ENCODE data around the gene MBD3.

Gene MBD3

DNA sequence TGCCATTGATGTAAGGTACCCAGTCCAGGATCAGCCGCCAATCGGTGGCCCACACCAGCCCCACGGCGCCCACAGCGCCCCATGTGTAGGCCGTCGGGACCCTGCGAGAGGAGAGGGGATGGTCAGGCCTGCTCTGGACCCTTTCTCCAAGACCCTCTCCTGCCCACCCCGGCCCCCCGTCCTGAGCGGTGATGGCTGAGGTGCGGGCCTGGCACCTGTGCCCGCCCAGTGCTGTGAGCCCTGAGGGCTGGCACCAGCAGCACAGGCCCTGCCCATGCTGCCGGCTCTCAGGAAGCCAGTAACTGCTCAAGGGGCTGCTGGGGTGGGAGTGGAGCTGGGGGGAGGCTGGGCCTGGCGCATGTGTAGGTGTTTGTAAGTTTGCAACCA lies 6.8 kb upstream of the MBD3 start:
- Histone ChIP-seq H3K79me2 (ENCODE audit: low read length) (peaks cover 57% of the 10 kb centered on the region), H3K9me3 (ENCODE audit: insufficient read depth, low read length) (no peaks in the 10 kb centered on the region), H3K4me3 (ENCODE audit: low read length) (no peak overlapping the region), H3K4me1 (ENCODE audit: low read length) (peaks cover 5% of the 10 kb centered on the region; the same call in 1 of the 2 replicates), H2AFZ (ENCODE audit: low read depth, low read length) (no peak overlapping the region), H3K9ac (ENCODE audit: low read length) (no peak overlapping the region), H3K4me2 (ENCODE audit: low read length) (no peak overlapping the region), H4K20me1 (ENCODE audit: insufficient read depth, low read length) (peaks cover 19% of the 10 kb centered on the region), H3K27ac (ENCODE audit: low read length) (no peak overlapping the region), H3K27me3 (ENCODE audit: low read depth, low read length) (no peaks in the 10 kb centered on the region), H3K36me3 (replicated peaks; ENCODE audit: low read depth, low read length) (peaks cover 44% of the 10 kb centered on the region)
- no peak for TF ChIP-seq EZH2phosphoT487 (IDR thresholded peaks at IDR 0.05; ENCODE audit: low read depth)
- TF ChIP-seq, protein P1, sequence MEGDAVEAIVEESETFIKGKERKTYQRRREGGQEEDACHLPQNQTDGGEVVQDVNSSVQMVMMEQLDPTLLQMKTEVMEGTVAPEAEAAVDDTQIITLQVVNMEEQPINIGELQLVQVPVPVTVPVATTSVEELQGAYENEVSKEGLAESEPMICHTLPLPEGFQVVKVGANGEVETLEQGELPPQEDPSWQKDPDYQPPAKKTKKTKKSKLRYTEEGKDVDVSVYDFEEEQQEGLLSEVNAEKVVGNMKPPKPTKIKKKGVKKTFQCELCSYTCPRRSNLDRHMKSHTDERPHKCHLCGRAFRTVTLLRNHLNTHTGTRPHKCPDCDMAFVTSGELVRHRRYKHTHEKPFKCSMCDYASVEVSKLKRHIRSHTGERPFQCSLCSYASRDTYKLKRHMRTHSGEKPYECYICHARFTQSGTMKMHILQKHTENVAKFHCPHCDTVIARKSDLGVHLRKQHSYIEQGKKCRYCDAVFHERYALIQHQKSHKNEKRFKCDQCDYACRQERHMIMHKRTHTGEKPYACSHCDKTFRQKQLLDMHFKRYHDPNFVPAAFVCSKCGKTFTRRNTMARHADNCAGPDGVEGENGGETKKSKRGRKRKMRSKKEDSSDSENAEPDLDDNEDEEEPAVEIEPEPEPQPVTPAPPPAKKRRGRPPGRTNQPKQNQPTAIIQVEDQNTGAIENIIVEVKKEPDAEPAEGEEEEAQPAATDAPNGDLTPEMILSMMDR (IDR thresholded peaks at IDR 0.05; ENCODE audit: low read depth, low read length) = no peak

DNA sequence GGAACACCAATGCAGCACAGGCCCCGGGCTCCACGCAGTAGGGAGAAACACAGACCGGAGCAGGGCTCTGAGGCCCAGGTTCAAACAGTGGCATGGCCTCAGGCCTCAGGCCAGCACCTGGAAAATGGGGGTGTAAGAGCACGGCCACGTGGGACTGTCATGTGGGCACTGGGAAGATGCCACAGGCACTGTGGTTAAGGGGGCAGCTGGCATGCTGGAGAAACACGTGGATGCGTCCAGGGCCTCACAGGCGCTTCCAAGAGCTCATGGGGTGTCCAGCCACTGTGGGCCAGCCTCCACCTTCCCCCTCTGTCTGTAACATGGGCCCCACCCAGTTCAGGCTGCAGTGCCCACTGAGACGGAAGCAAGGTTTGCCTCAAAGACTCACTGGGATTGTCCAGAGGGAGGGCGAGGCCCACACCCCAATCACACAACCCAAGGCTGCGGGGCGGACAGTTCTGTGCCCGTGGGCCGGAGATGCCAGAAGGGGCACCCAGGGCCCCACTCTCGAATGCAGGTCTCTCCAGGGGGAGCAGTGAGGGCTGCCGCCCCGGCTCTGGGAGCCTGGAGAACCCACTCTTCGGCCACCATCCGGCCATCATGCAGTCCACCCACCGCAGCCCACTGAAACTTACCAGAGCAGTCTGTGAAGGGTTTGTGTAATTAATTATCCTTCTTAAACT lies 6.3 kb upstream of the MBD3 start:
- Histone ChIP-seq H4K20me1 (ENCODE audit: insufficient read depth, low read length) (peaks cover 19% of the 10 kb centered on the region), H3K4me3 (ENCODE audit: low read length) (no peak overlapping the region), H2AFZ (ENCODE audit: low read depth, low read length) (no peak overlapping the region), H3K4me2 (ENCODE audit: low read length) (no peak overlapping the region), H3K27me3 (ENCODE audit: low read depth, low read length) (no peaks in the 10 kb centered on the region), H3K9me3 (ENCODE audit: insufficient read depth, low read length) (no peaks in the 10 kb centered on the region), H3K27ac (ENCODE audit: low read length) (no peak overlapping the region), H3K79me2 (ENCODE audit: low read length) (peaks cover 52% of the 10 kb centered on the region), H3K36me3 (replicated peaks; ENCODE audit: low read depth, low read length) (peaks cover 44% of the 10 kb centered on the region), H3K9ac (ENCODE audit: low read length) (no peak overlapping the region), H3K4me1 (ENCODE audit: low read length) (0 out of 2 replicates have a peak, but pooled peaks cover under 1% of the 10 kb centered on the region)
- TF ChIP-seq EZH2phosphoT487 (IDR thresholded peaks at IDR 0.05; ENCODE audit: low read depth) = no peak
- TF ChIP-seq, protein P1 (IDR thresholded peaks at IDR 0.05; ENCODE audit: low read depth, low read length) = no peak

DNA sequence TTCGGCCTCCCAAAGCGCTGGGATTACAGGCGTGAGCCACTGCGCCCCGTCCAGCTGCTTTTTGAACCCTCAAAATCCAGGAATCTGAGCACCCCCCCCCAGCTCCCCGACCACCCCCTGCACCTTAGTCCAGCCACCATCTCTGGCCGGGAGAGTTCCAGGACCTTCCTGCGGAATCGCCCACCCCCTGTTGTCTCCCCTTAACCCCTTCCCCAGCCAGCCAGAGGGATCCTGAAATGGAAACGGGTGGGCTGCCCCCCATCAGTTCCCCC lies 772 bp upstream of the MBD3 start:
- TF ChIP-seq, protein P1 (IDR thresholded peaks at IDR 0.05; ENCODE audit: low read depth, low read length) = no peak
- TF ChIP-seq EZH2phosphoT487 (IDR thresholded peaks at IDR 0.05; ENCODE audit: low read depth) = no peak
- peaks cover 10% of the 10 kb centered on the region for H3K4me1 ChIP-seq (ENCODE audit: low read length)
- H3K36me3 ChIP-seq (replicated peaks; ENCODE audit: low read depth, low read length) = peaks cover 17% of the 10 kb centered on the region
- H3K27ac ChIP-seq (ENCODE audit: low read length) = no peak overlapping the region
- peaks cover 38% of the 10 kb centered on the region for H3K79me2 ChIP-seq (ENCODE audit: low read length)
- peak overlapping the region; percentile 82 for H3K4me3 ChIP-seq (ENCODE audit: low read length)
- H3K27me3 ChIP-seq (ENCODE audit: low read depth, low read length) = no peaks in the 10 kb centered on the region
- H4K20me1 ChIP-seq (ENCODE audit: insufficient read depth, low read length) = peaks cover 8% of the 10 kb centered on the region; the same call in 1 of the 2 replicates
- no peak overlapping the region for H2AFZ ChIP-seq (ENCODE audit: low read depth, low read length)
- H3K9me3 ChIP-seq (ENCODE audit: insufficient read depth, low read length) = no peaks in the 10 kb centered on the region
- H3K9ac ChIP-seq (ENCODE audit: low read length) = peak overlapping the region; percentile 79
- H3K4me2 ChIP-seq (ENCODE audit: low read length) = peak overlapping the region; percentile 92

DNA sequence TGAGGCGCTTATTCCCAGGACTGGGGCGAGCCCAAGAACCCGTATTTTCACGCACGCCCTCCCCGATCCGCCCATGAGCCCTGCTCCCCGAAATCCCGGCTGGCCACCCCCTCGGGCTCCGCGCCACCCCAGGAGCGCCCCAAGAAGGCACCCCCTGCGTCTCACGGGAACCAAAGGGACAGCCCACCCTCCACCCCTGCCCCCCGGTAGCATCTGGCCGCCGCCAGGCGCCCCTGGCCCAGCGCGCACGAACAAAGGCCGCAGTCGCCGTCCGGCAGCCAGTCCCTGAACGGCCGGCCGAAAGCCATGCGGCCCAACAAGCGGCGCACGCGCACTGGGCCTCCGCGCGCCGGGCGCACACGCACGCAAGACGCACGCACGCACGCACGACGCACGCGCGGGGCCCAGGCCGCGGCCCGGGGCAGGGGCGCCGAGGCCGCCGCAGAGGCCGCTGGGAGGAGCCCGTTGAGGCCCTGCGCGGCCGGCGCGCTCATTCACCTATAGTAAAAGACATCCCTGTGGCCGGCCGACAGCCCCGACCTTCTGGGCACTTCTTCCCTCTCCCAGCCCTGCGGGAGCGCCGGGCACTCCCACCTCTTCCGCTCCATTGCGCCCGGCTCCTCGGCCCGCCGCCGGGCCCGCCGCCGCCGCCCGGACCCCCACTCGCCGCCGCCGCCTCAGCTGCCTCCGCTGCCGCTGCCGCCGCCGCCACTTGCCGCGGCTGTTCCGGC lies 476 bp downstream of the MBD3 start:
- Histone ChIP-seq H3K4me1 (ENCODE audit: low read length) (peaks cover 10% of the 10 kb centered on the region), H3K4me3 (ENCODE audit: low read length) (peak overlapping the region; percentile 97), H3K4me2 (ENCODE audit: low read length) (peak overlapping the region; percentile 85), H3K27ac (ENCODE audit: low read length) (peak overlapping the region; percentile 87), H3K36me3 (replicated peaks; ENCODE audit: low read depth, low read length) (peaks cover 8% of the 10 kb centered on the region), H2AFZ (ENCODE audit: low read depth, low read length) (no peak overlapping the region), H3K79me2 (ENCODE audit: low read length) (peaks cover 50% of the 10 kb centered on the region), H3K27me3 (ENCODE audit: low read depth, low read length) (no peaks in the 10 kb centered on the region), H3K9me3 (ENCODE audit: insufficient read depth, low read length) (no peaks in the 10 kb centered on the region), H3K9ac (ENCODE audit: low read length) (peak overlapping the region; percentile 99), H4K20me1 (ENCODE audit: insufficient read depth, low read length) (peaks cover 8% of the 10 kb centered on the region; the same call in 1 of the 2 replicates)
- no peak for TF ChIP-seq EZH2phosphoT487 (IDR thresholded peaks at IDR 0.05; ENCODE audit: low read depth)
- TF ChIP-seq, protein P1 (IDR thresholded peaks at IDR 0.05; ENCODE audit: low read depth, low read length) = no peak

Data from OCI-LY3 (cell line).